GM19452 (cell line): ENCODE measurements around the gene KITLG.
"Not testable (repeated sequence)": the region's sequence is repeated elsewhere in the genome, so short reads cannot be mapped to it uniquely, and the experiment has no call there.

ENCODE experiments used
- ATAC-seq: cut with Tn5 transposase; IDR thresholded peaks from one replicate; pipeline ENCODE4 v1.9.1; 2021; ENCODE audit not compliant: unreplicated experiment

The KITLG gene

DNA sequence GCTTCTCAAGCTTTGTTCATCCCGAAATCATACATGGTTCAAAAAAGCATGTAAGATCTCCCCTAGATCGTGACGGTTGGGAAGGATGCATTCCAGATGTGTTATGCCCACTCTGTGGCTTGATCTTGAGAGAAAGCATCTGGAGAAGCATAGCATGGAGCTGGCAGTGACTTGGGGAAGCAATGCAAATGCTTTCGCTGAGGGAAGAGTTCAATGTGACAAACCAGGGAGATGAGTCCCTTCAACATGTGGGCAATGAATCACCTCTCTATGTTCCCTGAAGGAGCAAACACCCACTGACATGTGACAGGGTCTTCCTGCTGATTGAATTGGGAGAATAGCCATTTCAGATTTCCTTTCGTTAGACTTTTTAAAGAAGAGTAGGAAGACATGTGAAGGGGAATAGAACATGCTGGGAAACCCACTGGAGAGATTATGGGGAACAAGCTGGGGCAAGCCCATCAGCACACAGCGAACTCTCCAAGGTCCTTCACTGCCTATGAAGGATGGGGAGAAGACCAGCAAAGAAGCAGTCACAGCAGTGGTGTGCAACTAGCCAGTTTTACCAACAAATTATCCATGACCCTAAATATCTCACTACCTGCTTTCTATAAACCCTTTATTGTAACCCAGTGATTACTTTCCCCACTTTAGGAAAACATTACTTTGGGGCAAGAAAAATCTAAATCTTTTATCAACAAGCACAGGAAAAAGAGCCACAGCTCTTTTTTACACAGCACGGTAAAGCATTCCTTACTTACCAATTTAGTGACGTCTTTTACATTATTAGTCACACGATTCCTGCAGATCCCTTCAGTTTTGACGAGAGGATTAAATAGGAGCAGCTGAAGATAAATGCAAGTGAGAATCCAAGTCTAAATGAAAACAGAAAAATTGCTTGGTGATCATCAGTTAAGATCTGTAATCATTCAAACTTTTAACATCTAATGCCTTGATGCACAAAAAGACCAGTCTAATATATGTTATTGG, 35.0 kb downstream of the KITLG start:
- no peak for ATAC-seq

DNA sequence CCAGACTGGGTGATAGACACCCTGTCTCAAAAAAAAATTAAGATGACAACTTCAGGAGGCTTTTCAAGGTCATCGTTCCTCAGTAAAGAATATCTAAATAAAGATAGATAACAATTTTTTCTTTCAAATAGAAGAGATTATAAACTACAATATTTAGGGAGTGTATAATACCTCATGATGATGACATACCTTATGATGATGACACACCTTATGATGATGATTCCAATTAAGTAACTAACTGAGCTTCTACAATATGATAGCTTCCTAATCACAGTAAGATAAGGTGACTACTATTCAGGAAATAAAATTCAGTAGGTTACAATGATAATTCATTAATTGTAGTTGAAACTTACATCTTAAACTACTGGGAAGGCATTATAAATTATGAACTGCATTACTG, 40.4 kb downstream of the KITLG start:
- ATAC-seq: no peak

DNA sequence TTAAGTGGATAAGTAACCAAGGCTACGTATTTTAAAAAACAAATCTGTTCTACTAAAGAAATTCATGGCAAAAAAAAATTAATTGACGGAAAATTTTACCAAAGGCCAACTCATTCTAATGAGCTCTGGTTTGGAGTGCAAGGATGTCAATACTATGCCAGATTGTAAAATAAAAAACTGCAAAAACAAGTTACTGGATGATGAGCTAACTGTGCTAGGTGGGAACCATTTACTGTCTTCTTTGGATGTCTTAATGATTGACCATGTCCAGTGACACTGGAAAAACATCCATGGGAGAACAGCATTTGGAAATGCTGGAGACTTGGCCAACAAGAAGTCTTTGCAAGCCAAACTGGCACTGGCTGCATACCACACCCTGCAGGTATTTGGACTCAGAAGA, 41.6 kb downstream of the KITLG start:
- ATAC-seq: no peak

DNA sequence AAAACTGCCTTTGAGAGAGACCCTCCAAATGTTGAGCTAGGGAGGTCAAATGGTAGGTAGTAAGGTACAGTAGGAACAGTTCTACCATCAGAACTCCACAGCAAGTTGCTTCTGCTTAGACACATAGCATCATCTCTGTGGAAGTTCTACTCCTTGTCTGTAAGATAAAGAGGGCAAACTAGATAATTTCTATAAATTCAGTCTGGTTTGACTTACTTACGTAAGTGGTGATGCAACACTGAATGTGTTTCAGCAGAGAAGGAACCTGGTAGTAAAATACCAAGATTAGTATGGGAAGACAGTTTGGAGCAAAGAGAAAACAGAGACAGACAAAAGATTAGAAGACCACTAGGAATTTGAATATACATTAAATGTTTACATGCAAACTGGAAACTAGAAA, 42.0 kb downstream of the KITLG start:
- ATAC-seq: no peak

GRCh38 chr12:88530868-88531267, 49.4 kb downstream of the KITLG start:
- ATAC-seq: no peak

GRCh38 chr12:88529531-88530488, 50.5 kb downstream of the KITLG start:
- no peak for ATAC-seq

DNA sequence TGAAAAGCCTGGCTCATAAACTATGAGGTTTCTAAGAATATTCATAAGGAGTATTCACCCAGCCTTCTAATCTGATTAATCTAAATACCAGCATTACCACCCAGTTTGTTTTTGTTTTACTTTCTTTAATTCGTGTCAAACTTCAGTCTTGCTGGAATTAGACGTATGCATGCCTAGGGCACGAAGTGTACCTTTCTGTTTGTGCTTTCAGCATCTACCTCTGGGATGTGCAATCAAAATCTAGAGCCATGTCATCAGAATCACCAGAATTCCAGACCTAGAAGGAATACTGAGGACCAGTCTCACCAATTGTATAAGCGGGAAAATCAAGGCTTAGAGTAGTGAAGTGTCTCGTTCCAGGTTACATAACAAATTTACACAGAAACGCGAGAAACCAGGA, 57.3 kb downstream of the KITLG start:
- no peak for ATAC-seq

DNA sequence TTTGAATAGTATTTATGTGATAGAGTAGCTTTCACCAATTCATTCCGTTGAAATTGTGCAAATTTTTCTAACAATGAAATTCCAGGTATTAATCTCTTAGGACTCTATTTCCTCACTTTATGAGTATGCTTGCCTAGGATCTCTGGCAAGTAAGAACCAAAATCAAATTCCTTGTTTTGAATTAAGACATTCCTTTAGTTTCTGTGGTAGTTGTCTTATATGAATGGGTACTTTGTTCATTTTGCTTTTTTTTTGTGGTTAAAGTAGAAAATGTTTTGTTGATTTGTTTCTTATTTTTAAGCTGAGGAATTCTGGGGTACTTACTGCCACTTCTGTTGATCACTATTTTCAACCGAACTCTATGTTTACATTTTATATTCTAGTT, 59.8 kb downstream of the KITLG start:
- ATAC-seq: no peak

DNA sequence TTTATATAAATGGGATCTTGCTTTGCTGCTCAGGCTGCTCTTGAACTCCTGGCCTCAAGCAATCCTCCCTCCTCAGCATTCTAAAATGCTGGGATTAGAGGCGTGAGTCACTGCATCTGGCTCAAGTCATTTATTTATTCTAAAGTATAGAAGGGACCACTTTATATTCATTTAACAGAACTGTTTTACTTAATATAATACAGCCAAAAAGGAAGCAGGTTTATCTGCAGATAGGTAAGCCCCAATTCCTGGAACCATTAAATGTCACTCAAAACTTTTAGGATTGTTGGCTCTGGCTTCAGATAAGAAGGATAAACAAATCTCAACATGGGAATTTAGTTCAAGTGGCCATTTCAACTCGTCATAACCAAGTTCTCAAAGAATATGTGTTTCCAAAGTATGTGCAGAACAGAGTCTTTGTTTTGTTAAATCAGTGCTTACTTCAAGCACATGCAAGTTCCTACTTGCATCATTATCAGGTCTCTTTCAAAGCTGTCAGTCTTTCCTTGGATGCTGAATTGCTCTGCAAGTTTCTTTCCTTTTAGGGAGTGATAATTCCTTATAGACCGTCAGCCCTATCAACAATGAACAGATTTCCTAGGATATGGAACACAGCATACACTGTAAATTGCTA, 60.4 kb downstream of the KITLG start:
- ATAC-seq: no peak

- no peak for ATAC-seq
These were observed 61.3 kb downstream of the KITLG start for GRCh38 chr12:88518863-88519403.

DNA sequence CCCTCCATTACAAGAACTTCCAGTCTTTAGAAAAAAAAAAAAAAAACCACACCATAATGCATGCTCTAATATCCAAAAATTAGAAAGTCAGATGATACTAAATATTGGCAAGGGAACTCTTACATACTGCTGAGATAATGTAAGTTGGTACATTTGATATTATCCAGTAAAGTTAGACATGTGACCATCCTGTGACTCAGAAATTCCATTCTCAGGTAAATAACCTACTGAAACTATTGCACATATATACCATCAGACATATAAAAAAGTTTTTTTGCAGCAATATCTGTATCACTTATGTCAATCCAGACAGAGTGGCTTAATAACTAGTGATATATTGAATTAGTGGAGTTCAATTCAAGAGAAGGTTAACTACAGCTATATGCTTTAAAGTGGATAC, 63.5 kb downstream of the KITLG start:
- no peak for ATAC-seq

DNA sequence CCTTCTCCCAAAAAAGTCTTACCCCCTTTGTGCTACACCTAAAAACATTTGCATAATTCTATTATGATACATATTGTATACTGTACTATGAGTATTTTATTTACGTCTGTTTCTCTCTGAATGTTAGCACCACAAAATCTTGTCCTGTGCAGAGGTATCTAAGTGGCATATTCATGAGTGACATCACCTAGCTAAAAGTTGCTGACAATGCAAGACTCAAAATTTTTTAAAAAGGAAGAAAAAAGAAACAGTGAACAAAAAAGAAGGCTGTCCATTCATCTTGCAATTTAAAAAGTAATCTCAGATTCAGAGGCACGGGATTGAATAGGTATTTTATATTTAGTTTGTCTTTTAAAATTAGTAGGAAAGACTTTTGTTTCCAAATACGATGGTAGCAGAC, 69.4 kb downstream of the KITLG start:
- no peak for ATAC-seq

GRCh38 chr12:88509851-88510250, 70.4 kb downstream of the KITLG start:
- ATAC-seq: no peak

- no peak for ATAC-seq
These were observed 70.9 kb downstream of the KITLG start for GRCh38 chr12:88509347-88509746.

DNA sequence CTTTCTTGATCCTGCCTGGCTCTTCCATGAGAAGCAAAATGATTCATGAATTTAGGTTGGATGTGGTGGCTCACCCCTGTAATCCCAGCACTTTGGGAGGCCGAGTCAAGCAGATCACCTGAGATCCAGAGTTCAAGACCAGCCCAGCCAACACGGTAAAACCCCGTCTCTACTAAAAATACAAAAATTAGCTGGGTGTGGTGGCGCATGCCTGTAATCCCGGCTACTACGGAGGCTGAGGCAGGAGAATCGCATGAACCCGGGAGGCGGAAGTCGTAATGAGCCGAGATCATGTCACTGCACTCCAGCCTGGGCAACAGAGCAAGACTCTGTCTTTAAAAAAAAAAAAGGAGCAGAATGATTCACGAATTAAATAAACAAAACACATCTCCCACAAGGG, 72.4 kb downstream of the KITLG start:
- not testable (repeated sequence) for ATAC-seq

DNA sequence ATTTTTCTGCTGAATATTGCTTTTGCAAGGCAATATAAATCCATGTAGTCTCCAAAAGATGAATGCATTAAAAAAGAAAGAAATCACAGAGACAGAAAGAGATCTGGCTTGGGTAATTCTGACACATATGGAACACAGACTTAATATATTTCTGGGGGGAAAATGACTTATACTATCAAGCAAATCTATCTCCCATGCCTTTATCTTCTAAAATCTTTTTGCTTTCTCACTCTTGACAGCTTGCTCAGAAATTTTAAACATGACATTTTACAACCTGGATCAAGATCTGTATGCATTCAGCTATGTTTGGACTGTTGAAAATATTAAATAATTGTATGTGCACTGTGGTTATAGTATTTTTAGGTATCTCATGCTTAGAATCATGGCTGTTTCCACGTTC, 73.0 kb downstream of the KITLG start:
- ATAC-seq: no peak

DNA sequence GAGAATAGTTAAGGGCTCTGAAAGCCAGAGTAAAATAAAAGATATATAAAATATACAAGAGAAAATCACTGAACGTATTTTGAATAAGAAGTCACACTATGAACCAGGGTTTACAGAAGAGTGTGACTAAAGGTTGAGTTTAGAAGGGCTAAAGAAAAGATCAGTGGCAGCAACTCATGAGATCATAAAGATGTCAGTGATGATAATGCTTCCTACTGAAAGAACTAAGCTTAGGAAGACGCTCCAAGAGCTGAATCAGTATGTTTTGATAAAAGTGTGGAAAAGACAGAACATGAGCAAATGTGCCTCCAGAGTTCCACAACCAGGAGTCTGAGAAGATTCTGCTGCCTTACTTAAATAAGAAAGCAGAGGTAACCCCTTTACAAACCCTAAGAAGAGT, 74.6 kb downstream of the KITLG start:
- ATAC-seq: no peak

DNA sequence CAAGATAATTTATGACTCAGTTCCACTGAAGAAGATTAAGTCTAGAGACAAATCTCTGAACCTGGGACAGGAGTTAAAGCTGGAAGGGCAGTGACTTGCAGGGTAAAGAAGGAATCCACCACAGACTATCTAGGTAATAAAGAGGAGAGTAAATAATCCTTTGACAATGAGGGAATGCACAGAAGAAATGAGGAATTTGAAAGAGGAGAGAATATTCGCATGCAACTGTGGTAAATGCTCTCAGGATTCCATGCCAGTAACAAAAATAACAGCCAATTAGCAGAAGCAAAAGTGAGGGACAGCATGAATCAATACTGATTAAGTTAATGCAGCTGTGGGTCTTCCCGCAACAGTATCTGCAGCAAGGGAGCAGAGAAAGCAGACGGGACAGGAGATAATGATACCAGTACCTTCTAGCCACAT, 77.0 kb downstream of the KITLG start:
- ATAC-seq: no peak

- no peak for ATAC-seq
These were observed 78.0 kb downstream of the KITLG start for GRCh38 chr12:88501972-88502938.

- ATAC-seq: no peak
These were observed 83.3 kb downstream of the KITLG start for GRCh38 chr12:88496891-88497371.
